AG09309 (cell line): ENCODE measurements around the gene TMEM132E.

Experiments used
- DNase-seq: peaks from one replicate; pipeline ENCODE4 v3.0.0-alpha.2; 2010; ENCODE audit warnings: low read depth
- H3K4me3 ChIP-seq: 2 replicates; pipeline ENCODE4 v1.5.1; 2011; ENCODE audit warnings: mild to moderate bottlenecking, low read depth, low read length, moderate library complexity; ENCODE audit not compliant: control insufficient read depth
- CTCF ChIP-seq: IDR thresholded peaks from 2 replicates; pipeline ENCODE4 v1.5.1; 2011; ENCODE audit warnings: mild to moderate bottlenecking, low read depth, low read length, inconsistent platforms; ENCODE audit not compliant: insufficient read depth, control insufficient read depth; ENCODE audit errors: missing control alignments

TMEM132E gene

DNA sequence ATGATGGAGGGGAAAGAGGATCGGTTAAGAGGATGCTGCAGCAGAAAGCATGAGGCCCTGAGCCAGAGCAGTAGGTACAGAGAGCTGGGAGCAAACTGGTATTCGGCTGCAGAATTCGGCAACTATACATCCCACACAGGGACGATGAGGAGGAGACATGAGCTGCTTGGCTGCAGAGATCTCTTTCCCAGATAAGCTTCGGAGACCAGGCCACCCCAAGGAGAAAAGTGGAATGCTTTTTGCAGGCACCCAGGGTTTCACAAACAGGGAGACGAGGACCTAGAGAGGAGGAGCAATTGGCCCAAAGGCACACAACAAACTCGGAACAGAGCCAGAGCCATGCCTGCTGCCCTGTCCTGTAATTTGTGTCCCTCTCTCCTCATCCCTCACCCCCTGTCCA, 62.0 kb downstream of the TMEM132E start:
- no peak overlapping the region for H3K4me3 ChIP-seq
- TF ChIP-seq CTCF, result no peak
- no peak for DNase-seq

GRCh38 chr17:34644941-34645550, 65.7 kb downstream of the TMEM132E start:
- no peak for TF ChIP-seq CTCF
- no peak overlapping the region for H3K4me3 ChIP-seq
- DNase-seq, result no peak

DNA sequence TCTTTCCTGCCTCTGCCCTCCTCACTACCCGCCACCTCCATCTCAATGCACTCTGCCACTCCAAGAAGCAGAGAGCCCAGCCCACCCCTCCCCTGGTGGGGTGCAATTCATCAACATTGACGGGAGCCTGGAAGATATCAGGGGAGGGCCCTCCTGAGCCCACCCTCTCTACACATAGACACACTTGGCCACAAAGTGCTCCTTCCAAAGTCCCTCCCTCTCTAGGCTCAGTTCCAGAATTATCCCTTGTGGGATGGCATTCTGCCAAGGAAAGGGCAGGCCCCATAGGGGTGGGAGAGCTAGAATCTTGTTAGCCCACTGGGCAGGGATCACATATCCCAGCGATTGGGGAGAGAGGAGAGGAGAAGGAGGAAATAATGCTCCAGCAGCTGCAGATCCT, 66.2 kb downstream of the TMEM132E start:
- TF ChIP-seq CTCF, result no peak
- no peak overlapping the region for H3K4me3 ChIP-seq
- DNase-seq, result no peak

DNA sequence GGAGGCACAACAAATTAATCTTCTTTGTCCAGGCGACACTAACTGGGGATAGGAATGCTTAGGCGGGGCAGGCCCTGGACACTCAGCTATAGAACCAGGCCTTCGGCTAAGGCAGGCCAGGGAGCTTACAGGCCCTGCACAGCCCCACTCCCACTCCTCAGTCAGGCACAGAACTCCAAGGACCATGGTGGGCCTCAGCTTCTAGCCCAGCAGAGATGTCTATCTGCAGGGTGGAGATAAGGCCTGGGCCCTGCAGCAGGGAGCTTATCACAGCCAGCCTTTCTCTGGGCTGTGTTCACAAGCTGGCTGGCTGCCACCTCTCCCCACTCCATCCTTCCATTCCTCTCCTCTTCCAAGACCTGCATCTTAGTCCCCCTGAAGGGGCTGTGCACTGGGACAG, 68.1 kb downstream of the TMEM132E start:
- no peak overlapping the region for H3K4me3 ChIP-seq
- no peak for TF ChIP-seq CTCF
- DNase-seq, result no peak

- DNase-seq, result no peak
- no peak for TF ChIP-seq CTCF
- no peak overlapping the region for H3K4me3 ChIP-seq
These were observed 70.8 kb downstream of the TMEM132E start for GRCh38 chr17:34650051-34650750.

GRCh38 chr17:34651402-34651811, 72.0 kb downstream of the TMEM132E start:
- H3K4me3 ChIP-seq, result no peak overlapping the region
- TF ChIP-seq CTCF, result no peak
- DNase-seq, result no peak
